Measurements from ENCODE around the gene ACVRL1. TPM values are rescaled to one million over a fixed set of nuclear protein-coding genes. Genes with fewer than 3 reads are reported as not detected.
"Not testable (repeated sequence)": the region's sequence is repeated elsewhere in the genome, so short reads cannot be mapped to it uniquely, and the experiment has no call there.

The ACVRL1 gene
- total RNA-seq, 2 donors from 2014 or later, result not detected

DNA sequence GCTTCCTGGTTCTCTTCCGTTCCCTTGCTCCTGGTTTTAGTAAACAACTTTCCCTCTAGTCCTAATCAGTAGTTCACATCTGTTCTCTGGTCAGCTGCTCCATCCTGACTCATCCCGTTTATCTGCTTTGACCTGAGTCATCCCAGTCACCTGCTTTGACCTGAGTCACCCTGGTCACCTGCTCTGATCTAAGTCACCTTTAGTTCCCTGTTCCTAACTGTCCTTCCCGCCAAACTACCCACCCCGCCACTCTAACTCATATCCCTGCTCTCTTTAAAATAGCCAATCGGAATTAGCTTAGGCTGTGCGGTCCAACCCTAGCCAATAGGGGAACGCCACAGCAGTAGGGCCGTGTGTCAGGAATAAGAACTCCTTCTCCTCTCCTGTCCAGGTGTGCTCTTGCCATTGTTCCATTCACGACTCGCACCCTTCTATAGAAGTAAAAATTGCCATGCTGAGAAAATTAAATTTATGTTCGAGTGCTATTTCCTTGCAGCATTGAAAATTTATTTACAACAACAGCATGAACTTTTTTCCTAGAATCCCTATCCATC lies 22.6 kb upstream of the ACVRL1 start:
- H3K9me3 ChIP-seq (ENCODE audit: control insufficient read depth, low read length, poor library complexity, severe bottlenecking), result no peaks in the 10 kb centered on the region
- no peak for ATAC-seq
- Mint-ChIP-seq H3K4me1 (peaks cover 6% of the 10 kb centered on the region), H3K4me3 (no peak overlapping the region), H3K27ac (no peak overlapping the region), H3K36me3 (ENCODE audit: low read depth) (no peaks in the 10 kb centered on the region), H3K27me3 (no peaks in the 10 kb centered on the region)
- no peak for DNase-seq

DNA sequence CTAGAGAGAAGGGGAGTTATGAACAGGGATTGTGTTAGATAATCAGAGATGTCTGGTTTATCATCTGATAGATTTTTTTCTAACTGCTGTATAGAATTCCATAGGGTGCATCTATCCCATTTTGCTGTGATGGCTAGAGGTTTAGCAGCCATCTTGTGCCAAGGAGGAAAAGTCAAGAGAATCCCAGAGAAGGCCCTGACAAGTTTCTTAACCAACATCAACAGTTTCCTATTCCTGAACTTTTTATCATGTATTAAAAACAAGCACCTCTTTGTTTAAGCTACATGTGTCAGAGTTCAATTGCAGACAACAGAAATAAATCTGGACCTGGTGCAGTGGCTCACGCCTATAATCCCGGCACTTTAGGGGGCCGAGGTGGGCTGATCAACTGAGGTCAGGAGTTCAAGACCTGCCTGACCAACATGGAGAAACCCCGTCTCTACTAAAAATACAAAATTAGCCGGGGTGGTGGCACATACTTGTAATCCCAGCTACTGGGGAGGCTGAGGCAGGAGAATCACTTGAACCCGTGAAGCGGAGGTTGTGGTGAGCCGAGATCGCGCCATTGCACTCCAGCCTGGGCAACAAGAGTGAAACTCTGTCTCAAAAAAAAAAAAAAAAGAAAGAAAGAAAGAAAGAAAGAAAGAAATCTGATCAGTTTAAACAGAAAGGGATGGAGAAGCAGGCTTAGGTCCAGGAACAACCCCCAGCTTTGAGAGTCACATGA lies 21.8 kb upstream of the ACVRL1 start:
- not testable (repeated sequence) for ATAC-seq, H3K27me3 Mint-ChIP-seq
- peak overlapping the region; percentile 65 for H3K4me3 Mint-ChIP-seq

DNA sequence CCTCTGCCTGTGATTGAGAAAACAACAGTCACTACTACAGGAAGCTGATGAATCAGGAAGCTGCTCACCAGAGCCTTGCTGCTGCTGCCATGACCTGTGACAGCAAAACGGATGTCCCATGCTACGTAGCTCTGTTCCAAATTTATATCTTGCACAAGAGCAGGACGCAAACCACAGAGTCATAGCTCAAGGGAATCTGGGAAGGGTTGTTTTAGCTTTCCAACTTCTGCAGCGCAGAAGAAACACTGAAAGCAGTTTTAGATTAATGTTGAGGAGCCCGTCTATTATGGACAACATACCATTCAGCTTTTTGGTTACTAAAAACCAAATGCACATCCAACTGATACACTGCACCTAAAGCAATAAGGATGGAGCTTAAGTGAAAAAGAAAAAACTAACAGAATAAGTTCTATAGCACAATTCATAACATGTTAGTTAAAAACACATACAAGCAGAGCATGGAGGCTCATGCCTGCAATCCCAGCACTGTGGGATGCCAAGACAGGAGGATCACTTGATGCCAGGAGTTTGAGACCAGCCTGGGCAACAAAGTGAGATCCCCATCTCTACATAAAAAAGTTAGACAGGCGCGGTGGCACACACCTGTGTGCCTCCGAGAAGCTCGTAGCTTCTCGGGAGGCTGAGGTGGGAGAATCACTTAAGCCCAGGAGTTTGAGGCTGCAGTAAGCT lies 21.1 kb upstream of the ACVRL1 start:
- no peaks in the 10 kb centered on the region for H3K9me3 ChIP-seq (ENCODE audit: control insufficient read depth, low read length, poor library complexity, severe bottlenecking)
- H3K27ac Mint-ChIP-seq, result peak overlapping the region; percentile 67
- peaks cover 6% of the 10 kb centered on the region for H3K4me1 Mint-ChIP-seq
- DNase-seq, result no peak
- ATAC-seq, result peak; percentile 92
- no peaks in the 10 kb centered on the region for H3K36me3 Mint-ChIP-seq (ENCODE audit: low read depth)
- no peaks in the 10 kb centered on the region for H3K27me3 Mint-ChIP-seq
- peak overlapping the region; percentile 28 for H3K4me3 Mint-ChIP-seq

More for the DNA sequence above, 21.8 kb upstream of the ACVRL1 start:
- DNase-seq; H3K4me1 Mint-ChIP-seq; H3K9me3 ChIP-seq (ENCODE audit: control insufficient read depth, low read length, poor library complexity, severe bottlenecking); H3K36me3 Mint-ChIP-seq (ENCODE audit: low read depth): not testable (repeated sequence)
- peak overlapping the region; percentile 67 for H3K27ac Mint-ChIP-seq

DNA sequence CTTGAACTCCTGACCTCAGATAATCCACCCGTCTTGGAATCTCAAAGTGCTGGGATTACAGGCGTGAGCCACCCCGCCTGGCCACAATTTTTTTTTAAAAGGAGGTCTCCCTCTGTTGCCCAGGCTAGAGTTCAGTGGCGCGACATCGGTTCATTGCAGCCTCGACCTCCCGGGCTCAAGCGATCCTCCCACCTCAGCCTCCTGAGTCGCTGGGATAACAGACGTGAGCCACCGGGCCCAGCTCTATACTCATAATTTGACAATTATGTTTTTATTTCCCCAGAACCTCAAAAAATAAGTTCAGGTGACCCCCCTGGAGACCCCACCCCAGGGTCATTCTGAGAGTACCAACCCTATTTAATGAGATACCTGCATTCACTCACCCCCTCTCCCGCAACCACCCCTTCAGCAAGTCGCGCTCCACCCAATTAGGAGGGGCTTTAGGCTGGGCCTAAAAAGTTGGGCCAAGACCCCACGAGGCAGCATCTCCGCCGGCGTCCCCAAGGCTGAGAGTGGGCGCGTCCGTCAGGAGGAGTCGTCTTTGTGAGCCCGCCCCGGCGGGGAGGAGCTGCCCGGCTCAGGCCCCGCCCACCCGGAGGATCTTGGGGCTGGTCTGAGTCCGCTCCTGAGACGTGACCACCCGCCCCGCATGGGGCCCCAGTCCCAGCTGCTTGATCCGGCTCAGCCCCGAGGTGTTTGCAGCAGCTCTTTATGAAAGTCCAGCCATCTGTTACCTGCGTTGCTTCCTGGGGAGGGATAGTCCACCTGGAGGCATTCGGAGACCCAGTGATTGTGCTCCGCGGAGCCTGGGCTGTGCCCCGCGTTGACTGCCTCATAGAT lies 19.6 kb upstream of the ACVRL1 start, which contains the start of gene ANKRD33:
ANKRD33 (plus strand) TSS at position 628 of the 840 bp plus-strand sequence; CDS start at position 712, 84 bp downstream.
- Mint-ChIP-seq H3K36me3 (ENCODE audit: low read depth) (no peaks in the 10 kb centered on the region), H3K27me3 (peaks cover 1% of the 10 kb centered on the region), H3K4me1 (peaks cover 6% of the 10 kb centered on the region), H3K27ac (no peak within 1 kb of the TSS), H3K4me3 (no peak within 1 kb of the TSS)
- no peaks in the 10 kb centered on the region for H3K9me3 ChIP-seq (ENCODE audit: control insufficient read depth, low read length, poor library complexity, severe bottlenecking)
- ATAC-seq (no peak), DNase-seq (no peak)

DNA sequence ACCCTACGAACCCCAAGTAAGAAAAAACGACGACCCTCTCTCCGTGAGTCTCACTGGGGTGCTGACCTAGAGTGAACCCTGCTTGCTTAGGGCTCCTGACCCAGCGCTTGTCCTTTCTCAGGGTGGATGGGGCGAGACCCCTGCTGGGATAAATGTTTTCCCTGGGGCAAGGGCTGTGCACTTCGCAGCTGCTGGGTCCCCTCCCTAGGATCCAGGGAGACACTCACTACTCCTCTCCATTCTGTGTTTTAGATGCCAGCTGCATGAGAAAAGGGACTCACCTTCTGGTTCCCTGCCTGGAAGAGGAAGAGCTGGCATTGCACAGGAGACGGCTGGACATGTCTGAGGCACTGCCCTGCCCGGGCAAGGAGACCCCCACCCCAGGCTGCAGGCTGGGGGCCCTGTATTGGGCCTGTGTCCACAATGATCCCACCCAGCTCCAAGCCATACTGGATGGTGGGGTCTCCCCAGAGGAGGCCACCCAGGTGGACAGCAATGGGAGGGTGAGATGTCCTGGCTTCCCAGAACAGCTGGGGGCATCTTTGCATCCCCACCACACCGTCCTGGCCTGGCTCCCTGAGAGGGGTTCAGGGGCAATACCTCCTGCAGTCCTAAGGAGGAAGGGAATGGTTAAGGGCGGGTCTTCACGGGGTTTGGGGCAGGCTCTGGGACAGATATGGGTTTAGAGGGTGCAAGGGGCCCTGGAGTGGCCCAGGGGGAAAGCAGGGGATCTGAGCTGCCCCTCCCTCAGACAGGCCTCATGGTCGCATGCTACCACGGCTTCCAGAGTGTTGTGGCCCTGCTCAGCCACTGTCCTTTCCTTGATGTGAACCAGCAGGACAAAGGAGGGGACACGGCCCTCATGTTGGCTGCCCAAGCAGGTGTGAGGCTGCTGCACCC lies 18.7 kb upstream of the ACVRL1 start:
- H3K9me3 ChIP-seq (ENCODE audit: control insufficient read depth, low read length, poor library complexity, severe bottlenecking), result no peaks in the 10 kb centered on the region
- DNase-seq (no peak), ATAC-seq (no peak)
- Mint-ChIP-seq H3K36me3 (ENCODE audit: low read depth) (no peaks in the 10 kb centered on the region), H3K4me1 (peaks cover 6% of the 10 kb centered on the region), H3K27ac (no peak overlapping the region), H3K27me3 (peaks cover 10% of the 10 kb centered on the region), H3K4me3 (no peak overlapping the region)

DNA sequence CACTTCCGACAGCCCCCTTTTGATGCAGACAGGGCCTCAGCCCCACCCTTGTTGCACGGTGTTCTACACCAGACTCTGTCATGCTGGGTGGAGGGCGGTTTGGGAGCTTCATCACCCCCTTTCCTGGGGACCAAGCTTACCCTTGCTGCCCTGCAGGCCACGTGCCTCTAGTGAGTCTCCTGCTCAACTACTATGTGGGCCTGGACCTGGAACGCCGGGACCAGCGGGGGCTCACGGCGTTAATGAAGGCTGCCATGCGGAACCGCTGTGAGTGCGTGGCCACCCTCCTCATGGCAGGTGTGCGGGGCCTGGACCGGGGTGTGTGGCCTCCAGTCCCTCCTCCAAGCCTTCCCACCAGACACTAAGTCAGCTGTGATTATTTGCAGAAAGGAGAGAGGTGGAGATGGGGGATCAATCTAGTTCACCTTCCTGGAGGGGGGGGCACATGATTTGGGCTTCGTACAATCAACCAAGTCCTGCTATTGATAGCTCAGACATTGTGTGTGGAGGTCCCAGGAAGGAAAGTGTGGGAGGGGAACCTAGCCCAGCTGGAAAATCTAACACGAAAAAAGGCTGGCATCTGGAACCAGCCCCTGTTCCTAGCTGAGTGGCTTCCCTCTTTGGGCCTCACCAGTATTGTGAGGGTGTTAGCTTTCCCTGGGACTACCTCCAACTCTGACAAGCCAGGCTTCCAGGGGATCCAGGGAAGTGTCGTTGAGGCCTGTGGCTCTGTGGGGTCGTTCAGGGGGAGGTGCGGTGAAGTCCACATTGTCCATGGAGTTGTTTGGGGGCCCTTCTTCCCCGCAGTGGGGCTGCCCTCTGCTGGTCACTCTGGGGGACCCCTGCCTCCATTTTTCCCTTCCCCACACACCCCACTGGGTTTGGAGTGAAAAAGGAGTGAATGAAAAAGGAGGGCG lies 17.8 kb upstream of the ACVRL1 start:
- ATAC-seq (no peak), DNase-seq (no peak)
- Mint-ChIP-seq H3K4me1 (peaks cover 6% of the 10 kb centered on the region), H3K27me3 (peaks cover 13% of the 10 kb centered on the region), H3K36me3 (ENCODE audit: low read depth) (no peaks in the 10 kb centered on the region), H3K27ac (no peak overlapping the region), H3K4me3 (no peak overlapping the region)
- no peaks in the 10 kb centered on the region for H3K9me3 ChIP-seq (ENCODE audit: control insufficient read depth, low read length, poor library complexity, severe bottlenecking)

DNA sequence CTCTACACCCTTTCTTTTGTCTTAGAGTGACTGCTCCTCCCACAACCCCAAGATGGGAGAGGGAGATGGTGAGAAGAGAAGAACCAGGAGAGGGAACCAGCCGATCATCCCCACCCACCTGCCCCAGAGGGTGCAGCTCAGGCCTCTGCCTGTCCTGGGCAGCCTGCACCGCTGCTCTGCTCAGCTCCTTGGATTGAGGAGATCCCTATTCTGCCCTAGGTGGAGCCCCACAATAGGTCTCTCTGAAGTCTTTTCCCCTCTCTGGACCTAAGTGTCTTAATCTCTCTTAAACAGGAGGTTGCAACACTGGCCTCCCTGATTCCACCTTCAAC lies 17.2 kb upstream of the ACVRL1 start:
- ATAC-seq (no peak), DNase-seq (no peak)
- H3K4me1 Mint-ChIP-seq, result peaks cover 6% of the 10 kb centered on the region

DNA sequence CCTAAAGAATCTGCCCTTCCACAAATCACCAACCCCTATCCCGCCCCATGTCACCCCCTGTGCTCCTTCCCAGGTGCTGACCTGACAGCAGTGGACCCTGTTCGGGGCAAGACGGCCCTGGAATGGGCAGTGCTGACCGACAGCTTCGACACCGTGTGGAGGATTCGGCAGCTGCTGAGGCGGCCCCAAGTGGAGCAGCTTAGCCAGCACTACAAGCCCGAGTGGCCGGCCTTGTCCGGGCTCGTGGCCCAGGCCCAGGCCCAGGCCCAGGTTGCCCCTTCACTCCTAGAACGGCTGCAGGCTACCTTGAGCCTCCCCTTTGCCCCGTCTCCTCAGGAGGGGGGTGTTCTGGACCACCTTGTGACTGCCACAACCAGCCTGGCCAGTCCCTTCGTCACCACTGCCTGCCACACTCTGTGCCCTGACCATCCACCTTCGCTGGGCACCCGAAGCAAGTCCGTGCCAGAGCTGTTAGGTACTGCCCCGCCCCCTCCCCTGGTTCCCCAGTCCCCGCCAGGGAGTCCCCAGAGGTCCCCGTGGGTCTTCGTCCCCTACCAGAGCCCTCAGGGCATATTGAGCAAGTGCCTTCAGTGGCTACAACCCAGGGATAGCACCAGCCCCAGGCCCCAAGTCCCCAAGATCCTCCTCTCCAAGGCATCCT lies 16.7 kb upstream of the ACVRL1 start:
- H3K9me3 ChIP-seq (ENCODE audit: control insufficient read depth, low read length, poor library complexity, severe bottlenecking), result no peaks in the 10 kb centered on the region
- ATAC-seq (no peak), DNase-seq (no peak)
- no peak overlapping the region for H3K4me3 Mint-ChIP-seq
- no peaks in the 10 kb centered on the region for H3K36me3 Mint-ChIP-seq (ENCODE audit: low read depth)
- peaks cover 20% of the 10 kb centered on the region for H3K27me3 Mint-ChIP-seq
- peak overlapping the region; percentile 43 for H3K27ac Mint-ChIP-seq
- peaks cover 6% of the 10 kb centered on the region for H3K4me1 Mint-ChIP-seq

More for the DNA sequence above, 17.2 kb upstream of the ACVRL1 start:
- Mint-ChIP-seq H3K4me3 (no peak overlapping the region), H3K36me3 (ENCODE audit: low read depth) (no peaks in the 10 kb centered on the region), H3K27me3 (peaks cover 19% of the 10 kb centered on the region), H3K27ac (no peak overlapping the region)
- H3K9me3 ChIP-seq (ENCODE audit: control insufficient read depth, low read length, poor library complexity, severe bottlenecking), result no peaks in the 10 kb centered on the region

DNA sequence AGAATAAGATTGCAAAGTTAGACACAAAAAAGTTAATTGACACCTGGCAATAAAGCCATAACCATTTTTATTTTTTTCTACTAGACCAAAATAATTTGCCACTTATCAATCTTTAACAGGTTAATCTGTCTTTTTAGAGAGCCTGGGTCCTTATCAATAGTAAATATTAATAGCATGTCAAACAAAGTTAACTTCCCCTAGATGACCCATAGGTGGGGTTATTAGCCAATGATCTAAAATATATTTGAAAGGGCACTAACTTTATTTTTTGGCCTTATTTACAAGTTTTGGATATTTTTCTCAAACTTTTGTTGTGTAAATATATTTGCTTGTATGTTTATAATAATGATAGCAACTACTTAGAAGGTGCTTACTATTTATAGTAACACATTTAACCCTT lies 15.5 kb upstream of the ACVRL1 start:
- DNase-seq, result no peak

DNA sequence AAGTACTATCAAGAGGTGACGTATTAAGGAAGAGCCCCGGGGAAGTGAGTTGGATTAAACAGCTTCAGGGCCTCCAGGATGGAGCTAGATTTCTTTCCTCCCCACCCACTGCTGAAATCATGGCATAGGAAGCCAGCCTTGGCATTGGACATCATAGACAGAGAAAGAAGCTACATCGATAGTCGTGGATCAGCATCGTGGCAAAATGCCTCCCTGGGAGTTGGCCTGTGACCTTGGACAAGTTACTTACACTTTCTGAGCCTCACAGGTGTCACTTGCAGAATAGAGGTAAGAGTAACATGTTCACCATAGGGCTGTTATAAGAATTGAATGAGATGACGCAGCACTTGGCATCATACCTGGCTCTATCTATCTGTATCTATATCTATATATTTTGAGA lies 13.5 kb upstream of the ACVRL1 start:
- H3K36me3 Mint-ChIP-seq (ENCODE audit: low read depth), result no peaks in the 10 kb centered on the region
- ATAC-seq, result no peak
- H3K27ac Mint-ChIP-seq, result no peak overlapping the region

More for the DNA sequence above, 15.5 kb upstream of the ACVRL1 start:
- peaks cover 3% of the 10 kb centered on the region for H3K4me1 Mint-ChIP-seq
- H3K27ac Mint-ChIP-seq, result peak overlapping the region; percentile 43
- H3K4me3 Mint-ChIP-seq, result no peak overlapping the region
- H3K27me3 Mint-ChIP-seq, result peaks cover 29% of the 10 kb centered on the region
- no peak for ATAC-seq
- H3K9me3 ChIP-seq (ENCODE audit: control insufficient read depth, low read length, poor library complexity, severe bottlenecking), result no peaks in the 10 kb centered on the region
- H3K36me3 Mint-ChIP-seq (ENCODE audit: low read depth), result no peaks in the 10 kb centered on the region

DNA sequence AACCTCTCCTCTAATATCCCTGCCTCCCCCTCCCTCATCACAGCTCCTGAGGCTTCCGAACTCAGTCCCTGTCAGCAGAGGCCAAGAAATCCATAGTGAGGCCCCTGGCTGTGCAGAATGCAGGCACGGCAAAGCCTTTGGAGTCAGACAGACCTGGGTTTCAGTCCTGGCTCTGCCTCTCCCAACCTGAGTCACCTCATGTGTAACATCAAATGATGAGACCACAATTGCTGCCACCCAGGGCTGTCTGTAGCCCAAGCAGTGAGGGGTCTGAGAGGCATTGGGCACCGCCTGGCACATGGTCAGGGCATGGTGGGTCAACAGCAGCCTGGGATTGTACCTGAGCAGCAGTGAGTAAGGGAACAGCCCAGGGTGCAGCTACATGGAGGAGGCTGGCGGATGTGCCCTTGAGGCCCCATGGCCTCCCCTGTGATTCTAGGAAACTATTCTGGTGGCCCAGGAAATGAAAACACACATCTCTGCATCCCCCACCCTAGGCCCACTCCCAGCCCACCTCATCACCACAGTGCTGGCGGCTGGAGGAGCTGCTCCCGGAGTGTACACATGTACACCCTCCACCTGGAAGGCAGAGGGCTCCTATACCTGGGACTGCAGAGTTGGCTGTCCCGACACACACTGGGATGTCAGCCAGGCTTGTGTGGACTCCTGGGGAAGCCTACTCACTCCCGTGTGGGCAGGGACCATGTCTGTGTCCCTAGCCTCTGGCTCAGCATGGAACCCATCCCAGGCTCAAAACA lies 11.7 kb upstream of the ACVRL1 start:
- H3K4me3 Mint-ChIP-seq, result no peak overlapping the region
- DNase-seq, result no peak
- ATAC-seq, result no peak
- peaks cover 38% of the 10 kb centered on the region for H3K27me3 Mint-ChIP-seq
- H3K27ac Mint-ChIP-seq, result no peak overlapping the region
- peaks cover 5% of the 10 kb centered on the region for H3K4me1 Mint-ChIP-seq
- no peaks in the 10 kb centered on the region for H3K36me3 Mint-ChIP-seq (ENCODE audit: low read depth)
- no peaks in the 10 kb centered on the region for H3K9me3 ChIP-seq (ENCODE audit: control insufficient read depth, low read length, poor library complexity, severe bottlenecking)

More for the DNA sequence above, 13.5 kb upstream of the ACVRL1 start:
- Mint-ChIP-seq H3K27me3 (peaks cover 38% of the 10 kb centered on the region), H3K4me3 (no peak overlapping the region), H3K4me1 (peaks cover 5% of the 10 kb centered on the region)
- DNase-seq, result no peak
- H3K9me3 ChIP-seq (ENCODE audit: control insufficient read depth, low read length, poor library complexity, severe bottlenecking), result no peaks in the 10 kb centered on the region

Measured in T-helper 17 cell (primary cell).